ENCODE data around the gene GID8.

DNA sequence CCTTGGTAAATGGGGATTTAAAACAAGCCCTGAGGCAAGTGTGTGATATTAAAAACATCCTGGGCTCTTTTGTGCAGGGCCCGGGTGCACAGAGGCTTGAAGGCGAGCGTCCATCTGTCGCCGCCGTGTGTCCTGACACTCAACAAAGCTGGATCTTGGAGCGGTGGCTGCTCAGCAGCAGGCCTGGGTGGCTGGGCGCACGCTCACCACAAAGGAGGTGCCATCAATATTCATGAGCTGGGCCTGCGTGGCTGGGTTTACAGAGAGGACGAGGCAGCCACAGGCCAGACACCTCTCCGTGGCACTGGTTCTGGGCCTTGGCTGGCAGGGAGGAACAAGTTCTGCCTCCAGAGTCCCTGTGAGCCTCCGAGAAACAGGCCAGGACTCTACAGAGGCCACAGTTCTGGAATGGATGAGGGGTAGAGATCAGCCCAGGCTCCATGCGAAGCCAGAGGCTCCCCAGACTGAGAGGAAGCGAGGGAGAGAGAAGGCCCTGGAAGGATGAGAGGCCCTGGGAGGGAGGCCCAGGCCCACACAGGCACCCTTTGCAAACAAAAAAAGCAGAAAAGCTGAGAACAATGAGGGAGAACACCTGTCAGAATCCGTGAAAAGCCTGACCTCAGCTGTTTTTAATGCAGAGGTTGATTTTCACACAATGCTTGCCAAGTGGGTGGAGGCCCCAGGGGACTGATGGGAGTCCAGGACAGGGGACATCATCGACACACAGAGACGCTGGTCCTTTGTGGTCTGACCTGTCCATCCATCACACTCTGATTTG lies 46.9 kb downstream of the GID8 start:
- TF ChIP-seq, protein P1, sequence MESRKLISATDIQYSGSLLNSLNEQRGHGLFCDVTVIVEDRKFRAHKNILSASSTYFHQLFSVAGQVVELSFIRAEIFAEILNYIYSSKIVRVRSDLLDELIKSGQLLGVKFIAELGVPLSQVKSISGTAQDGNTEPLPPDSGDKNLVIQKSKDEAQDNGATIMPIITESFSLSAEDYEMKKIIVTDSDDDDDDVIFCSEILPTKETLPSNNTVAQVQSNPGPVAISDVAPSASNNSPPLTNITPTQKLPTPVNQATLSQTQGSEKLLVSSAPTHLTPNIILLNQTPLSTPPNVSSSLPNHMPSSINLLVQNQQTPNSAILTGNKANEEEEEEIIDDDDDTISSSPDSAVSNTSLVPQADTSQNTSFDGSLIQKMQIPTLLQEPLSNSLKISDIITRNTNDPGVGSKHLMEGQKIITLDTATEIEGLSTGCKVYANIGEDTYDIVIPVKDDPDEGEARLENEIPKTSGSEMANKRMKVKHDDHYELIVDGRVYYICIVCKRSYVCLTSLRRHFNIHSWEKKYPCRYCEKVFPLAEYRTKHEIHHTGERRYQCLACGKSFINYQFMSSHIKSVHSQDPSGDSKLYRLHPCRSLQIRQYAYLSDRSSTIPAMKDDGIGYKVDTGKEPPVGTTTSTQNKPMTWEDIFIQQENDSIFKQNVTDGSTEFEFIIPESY (IDR thresholded peaks at IDR 0.05; ENCODE audit: borderline replicate concordance, low read depth) = no peak
- no peak for TF ChIP-seq NRF1 (IDR thresholded peaks at IDR 0.05; ENCODE audit: low read depth, low read length)
- TF ChIP-seq, protein P2, sequence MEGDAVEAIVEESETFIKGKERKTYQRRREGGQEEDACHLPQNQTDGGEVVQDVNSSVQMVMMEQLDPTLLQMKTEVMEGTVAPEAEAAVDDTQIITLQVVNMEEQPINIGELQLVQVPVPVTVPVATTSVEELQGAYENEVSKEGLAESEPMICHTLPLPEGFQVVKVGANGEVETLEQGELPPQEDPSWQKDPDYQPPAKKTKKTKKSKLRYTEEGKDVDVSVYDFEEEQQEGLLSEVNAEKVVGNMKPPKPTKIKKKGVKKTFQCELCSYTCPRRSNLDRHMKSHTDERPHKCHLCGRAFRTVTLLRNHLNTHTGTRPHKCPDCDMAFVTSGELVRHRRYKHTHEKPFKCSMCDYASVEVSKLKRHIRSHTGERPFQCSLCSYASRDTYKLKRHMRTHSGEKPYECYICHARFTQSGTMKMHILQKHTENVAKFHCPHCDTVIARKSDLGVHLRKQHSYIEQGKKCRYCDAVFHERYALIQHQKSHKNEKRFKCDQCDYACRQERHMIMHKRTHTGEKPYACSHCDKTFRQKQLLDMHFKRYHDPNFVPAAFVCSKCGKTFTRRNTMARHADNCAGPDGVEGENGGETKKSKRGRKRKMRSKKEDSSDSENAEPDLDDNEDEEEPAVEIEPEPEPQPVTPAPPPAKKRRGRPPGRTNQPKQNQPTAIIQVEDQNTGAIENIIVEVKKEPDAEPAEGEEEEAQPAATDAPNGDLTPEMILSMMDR (IDR thresholded peaks at IDR 0.05) = no peak
- TF ChIP-seq NFIC (IDR thresholded peaks at IDR 0.05; ENCODE audit: borderline replicate concordance) = no peak

Data from SK-N-SH (cell line).